Activated CD8-positive, alpha-beta memory T cell treated with anti-CD3 and anti-CD28 coated beads for 4 hours (primary cell): Measurements from ENCODE around the gene PVRIG.
A peak's percentile ranks its signal among the peaks of the same experiment; 100 is the strongest.
"Not testable (repeated sequence)": the region's sequence is repeated elsewhere in the genome, so short reads cannot be mapped to it uniquely, and the experiment has no call there.

Source experiments
- DNase-seq, 2 donors: peaks; one replicate each; pipeline ENCODE4 v3.0.0-alpha.2; 2020; ENCODE audit warnings: low read depth in 2 of 2

Gene PVRIG

GRCh38 chr7:100219801-100220585 is at the start of gene PVRIG:
Gene PVRIG, plus strand, starts transcription at chr7:100219949. Its CDS starts 22 bp downstream, at chr7:100219971.
- not testable (repeated sequence) for DNase-seq

- no peak for DNase-seq
These were observed 49.5 kb upstream of the PVRIG start for GRCh38 chr7:100170101-100170897.

DNA sequence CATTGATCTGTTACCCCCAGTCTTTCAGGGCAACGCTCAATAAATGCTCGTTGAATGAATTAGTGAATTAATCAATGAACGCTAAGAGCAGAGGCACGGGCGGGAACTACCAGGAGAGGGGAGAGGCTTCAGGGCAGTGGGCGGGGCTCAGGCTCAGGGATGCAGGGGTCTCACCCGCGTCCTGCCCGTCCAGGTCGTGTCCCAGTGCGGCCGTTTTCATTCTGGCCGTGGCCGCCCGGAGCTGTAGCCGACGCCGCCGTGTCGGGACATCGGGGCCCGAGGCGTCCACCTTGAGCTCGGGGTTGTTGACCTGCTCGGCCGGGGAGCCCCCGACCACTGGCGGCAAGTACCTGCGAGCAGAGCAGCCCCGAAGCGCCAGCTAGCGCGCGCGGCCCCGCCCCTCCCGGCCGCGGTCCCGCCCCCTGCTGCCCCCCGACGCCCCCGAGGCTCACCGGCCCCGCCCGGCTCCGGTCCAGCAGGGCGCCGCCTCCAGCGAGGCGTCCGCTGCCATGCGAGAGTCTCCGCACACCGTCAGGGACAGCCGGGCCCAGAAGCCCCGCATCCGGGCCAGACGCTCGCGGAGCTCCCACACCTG is 48.6 kb upstream of the PVRIG start:
- no peak for DNase-seq

DNA sequence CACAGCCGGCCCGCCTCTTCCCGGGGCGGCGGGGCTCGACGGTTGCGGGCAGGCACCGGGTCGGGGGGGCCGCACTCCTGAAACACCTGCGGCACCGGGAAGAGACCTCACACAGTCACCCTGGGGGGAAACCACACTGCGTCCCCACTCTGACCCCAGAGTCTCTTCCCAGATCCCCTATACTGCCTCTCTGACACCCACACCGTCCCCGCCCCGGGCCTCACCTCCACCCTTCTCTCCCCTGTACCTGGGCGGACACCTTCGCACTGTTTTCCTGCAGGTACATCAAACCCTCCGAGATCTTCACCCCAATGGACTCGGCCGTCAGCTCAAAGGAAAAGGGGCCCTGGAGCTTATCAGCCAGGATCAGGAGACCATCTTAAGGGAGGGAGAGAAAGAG is 47.9 kb upstream of the PVRIG start:
- DNase-seq: no peak

- DNase-seq: no peak
These were observed 45.8 kb upstream of the PVRIG start for GRCh38 chr7:100173806-100174495.

DNA sequence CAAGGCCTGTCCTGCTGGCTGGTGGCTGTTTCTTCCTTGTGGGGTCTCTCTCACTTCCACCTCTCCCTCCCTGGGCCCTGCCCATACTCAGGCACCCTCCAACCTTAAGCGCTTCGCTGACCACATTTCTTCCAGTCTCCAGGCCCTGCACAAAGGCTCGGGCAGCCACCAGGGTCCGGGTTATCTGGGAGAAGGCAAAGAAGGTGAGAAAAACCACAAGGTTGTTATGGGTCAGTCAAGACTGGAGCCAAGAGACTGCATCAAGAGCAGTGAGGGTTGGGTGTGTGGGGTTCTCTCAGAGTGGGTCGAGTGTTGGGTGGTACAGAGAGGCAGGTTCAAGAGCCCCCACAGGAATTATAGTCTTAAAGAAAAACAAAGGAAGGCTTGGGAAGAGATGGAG is 45.2 kb upstream of the PVRIG start:
- no peak for DNase-seq

GRCh38 chr7:100175296-100175935 is 44.3 kb upstream of the PVRIG start:
- DNase-seq: no peak

- no peak for DNase-seq
These were observed 43.4 kb upstream of the PVRIG start for GRCh38 chr7:100176096-100177044.

DNA sequence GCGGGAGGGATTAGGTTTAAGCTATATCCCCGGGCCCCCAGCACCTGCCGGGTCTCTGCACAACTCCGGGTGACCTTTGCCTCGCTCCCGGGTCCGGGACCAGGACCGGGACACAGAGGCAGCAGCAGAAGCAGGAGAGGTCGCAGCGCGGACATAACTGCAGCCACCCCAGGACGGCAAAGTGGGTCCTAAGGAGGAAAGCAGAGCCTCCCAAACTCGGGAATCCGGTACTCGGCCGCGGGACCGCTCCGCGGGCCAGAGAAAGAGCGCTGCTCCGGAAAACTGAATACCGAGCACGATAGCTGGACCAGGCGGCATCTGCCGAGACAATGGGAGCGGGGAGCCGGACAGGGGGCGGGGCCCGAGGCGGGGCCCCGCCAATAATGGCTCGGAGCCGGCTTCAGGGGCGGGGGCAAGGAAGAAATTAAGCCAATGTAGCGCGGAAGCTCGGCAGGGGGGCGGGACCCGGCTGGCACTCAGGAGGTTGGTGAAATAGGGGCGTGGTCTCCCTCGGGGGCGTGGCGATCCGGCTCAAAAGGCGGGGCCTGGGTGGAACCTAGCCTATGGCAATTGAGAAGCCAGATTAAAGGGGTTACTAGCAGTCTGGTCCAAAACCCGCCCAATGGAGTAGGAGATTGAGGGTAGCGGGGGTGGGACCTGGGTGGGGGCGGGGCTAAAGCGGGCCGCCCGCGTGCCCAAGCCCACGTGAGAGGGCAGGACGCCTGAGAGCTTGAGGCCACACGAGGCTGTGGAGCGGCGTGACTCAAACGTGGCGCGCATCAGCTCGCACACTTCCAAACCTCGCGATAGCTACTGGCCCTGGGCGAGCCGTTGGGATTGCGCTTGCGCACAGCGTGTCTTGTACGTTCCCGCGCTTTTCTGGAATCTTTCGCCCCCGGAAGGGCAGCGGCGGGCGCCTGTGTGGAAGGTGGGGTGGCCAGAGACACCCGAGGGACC is 42.4 kb upstream of the PVRIG start, which contains the start of the genes GPC2 and STAG3:
Gene GPC2 (minus strand): TSS at position 337 of the 957 bp plus-strand sequence. CDS start 182 bp downstream, at position 155.
Gene STAG3 (plus strand): TSS at position 874 of the 957 bp plus-strand sequence. CDS start 2,639 bp downstream, outside the sequence.
- DNase-seq: peak; percentile 93 to 94

DNA sequence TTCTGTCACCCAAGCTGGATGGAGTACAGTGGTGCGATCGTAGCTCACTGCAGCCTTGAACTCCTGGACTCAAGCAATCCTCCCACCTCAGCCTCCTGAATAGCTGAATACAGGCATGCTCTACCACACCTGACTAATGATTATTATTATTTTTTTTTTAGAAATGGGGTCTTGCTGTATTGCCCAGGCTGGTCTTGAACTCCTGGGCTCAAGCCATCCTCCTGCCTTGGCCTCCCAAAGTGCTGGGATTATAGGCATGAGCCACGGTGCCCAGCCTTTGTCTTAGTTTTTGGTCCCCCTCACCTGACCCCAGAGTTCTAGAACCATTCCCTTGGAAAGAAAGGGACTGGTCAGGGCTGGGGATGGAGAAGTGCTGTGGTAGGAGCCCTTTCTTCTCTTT is 39.7 kb upstream of the PVRIG start:
- DNase-seq: not testable (repeated sequence)

GRCh38 chr7:100182616-100183015 is 37.1 kb upstream of the PVRIG start:
- not testable (repeated sequence) for DNase-seq

- DNase-seq: not testable (repeated sequence)
These were observed 36.7 kb upstream of the PVRIG start for GRCh38 chr7:100183090-100183489.

- no peak for DNase-seq
These were observed 34.0 kb upstream of the PVRIG start for GRCh38 chr7:100185726-100186125.

DNA sequence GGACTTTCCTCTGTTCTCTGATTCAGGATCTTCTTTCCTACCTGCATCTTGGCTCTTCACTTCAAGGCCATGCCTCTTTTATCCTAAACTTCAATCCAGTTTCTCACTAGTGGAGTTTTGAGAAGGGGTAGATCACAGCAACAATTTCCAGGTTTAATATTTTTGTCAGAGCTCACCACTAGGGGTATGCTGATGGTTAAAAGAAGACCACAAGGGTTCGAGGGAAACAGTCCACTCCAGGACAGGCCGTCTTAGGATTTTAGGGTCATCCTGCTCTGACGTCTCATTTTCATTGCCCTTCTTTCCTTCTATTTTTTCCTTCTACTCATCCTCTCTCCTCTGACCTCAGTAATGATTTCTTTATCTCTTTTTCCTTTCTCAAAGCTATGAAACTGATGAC is 30.7 kb upstream of the PVRIG start:
- no peak for DNase-seq

DNA sequence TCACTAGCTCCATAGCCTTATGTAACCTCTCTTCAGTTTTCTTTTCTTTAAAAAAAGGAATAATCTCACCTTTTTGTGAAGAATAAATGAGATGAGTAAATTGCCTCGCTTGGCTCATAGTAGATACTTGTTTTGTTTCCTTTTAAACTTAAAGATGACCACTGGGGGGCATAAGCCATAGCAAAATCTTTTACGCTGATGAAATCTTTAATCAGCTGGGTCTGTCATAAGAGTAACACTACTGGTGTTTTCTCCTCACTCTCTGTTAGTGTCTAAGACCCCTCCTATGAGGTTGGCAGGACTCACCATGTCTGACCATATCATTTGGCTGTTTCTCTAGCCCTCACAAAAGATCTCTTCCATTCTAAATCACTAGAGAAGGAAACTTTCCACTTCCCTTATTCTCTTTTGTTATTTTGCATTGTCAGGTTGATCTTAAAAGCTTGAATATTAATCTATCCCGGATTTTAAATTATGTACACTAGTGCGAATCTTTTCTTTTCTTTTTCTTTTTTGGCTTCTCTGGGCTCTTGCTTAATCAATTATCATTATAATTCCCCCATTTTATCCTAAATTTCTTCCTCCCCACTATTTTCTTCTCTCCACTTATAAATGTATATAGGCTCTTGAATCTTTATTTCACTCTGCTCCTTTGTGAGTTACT is 29.6 kb upstream of the PVRIG start:
- no peak for DNase-seq

DNA sequence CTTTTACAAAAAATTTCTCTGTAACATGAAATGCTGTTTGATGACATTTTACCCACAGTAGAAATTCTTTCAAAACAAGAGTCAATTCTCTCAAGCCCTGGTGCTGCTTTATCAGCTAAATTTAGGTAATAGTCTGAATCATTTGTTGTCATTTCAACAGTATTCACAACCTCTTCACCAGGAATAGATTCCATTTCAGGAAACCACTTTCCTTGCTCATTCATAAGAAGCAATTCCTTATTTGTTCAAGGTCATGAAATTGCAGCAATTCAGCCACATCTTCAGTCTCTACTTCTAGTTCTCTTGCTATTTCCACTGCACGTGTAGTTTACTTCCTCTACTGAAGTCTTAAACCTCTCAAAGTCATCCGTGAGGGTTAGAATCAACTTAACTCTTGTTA is 28.0 kb upstream of the PVRIG start:
- DNase-seq: no peak

DNA sequence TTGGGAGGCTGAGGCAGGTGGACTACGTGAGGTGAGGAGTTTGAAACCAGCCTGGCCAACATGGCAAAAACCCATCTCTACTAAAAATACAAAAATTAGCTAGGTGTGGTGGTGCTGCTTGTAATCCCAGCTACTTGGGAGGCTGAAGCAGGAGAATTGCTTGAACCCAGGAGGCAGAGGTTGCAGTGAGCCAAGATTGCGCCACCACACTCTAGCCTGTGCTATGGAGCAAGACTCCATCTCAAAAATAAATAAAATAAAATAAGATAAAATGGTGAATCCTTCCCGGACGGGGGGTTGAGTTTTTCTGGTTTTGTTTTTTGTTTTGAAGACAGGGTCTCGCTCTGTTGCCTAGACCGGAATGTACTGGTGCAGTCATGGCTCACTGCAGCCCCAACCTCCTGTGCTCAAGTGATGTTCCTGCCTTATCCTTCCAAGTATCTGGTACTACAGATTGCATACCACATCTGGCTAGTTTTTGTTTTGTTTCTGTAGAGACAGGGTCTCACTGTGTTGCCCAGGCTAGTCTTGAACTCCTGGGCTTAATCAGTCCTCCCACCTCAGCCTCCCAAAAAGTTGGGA is 27.4 kb upstream of the PVRIG start:
- not testable (repeated sequence) for DNase-seq

GRCh38 chr7:100192969-100193368 is 26.8 kb upstream of the PVRIG start:
- DNase-seq: no peak
